ENCODE measurements around the gene SLC46A2.

Gene SLC46A2

GRCh38 chr9:112842555-112842954 is 48.1 kb downstream of the SLC46A2 start:
- Histone ChIP-seq H3K27ac (ENCODE audit: low read length) (no peak overlapping the region), H3K4me1 (ENCODE audit: control insufficient read depth, low read depth, low read length) (peaks cover 9% of the 10 kb centered on the region), H3K27me3 (ENCODE audit: control insufficient read depth, insufficient read depth, low read length) (no peaks in the 10 kb centered on the region), H3K9me3 (ENCODE audit: control insufficient read depth, low read depth, low read length) (no peaks in the 10 kb centered on the region), H3K36me3 (ENCODE audit: control insufficient read depth, low read depth, low read length) (peaks cover 6% of the 10 kb centered on the region), H3K9ac (ENCODE audit: low read length) (no peak overlapping the region), H3K4me3 (ENCODE audit: low read length) (no peak overlapping the region)

GRCh38 chr9:112841261-112841660 is 49.4 kb downstream of the SLC46A2 start:
- Histone ChIP-seq H3K9ac (ENCODE audit: low read length) (no peak overlapping the region), H3K4me3 (ENCODE audit: low read length) (no peak overlapping the region), H3K9me3 (ENCODE audit: control insufficient read depth, low read depth, low read length) (no peaks in the 10 kb centered on the region), H3K27ac (ENCODE audit: low read length) (no peak overlapping the region), H3K4me1 (ENCODE audit: control insufficient read depth, low read depth, low read length) (peaks cover 1% of the 10 kb centered on the region), H3K36me3 (ENCODE audit: control insufficient read depth, low read depth, low read length) (peaks cover 6% of the 10 kb centered on the region), H3K27me3 (ENCODE audit: control insufficient read depth, insufficient read depth, low read length) (no peaks in the 10 kb centered on the region)

GRCh38 chr9:112839331-112839730 is 51.3 kb downstream of the SLC46A2 start:
- Histone ChIP-seq H3K36me3 (ENCODE audit: control insufficient read depth, low read depth, low read length) (peaks cover 6% of the 10 kb centered on the region), H3K9ac (ENCODE audit: low read length) (no peak overlapping the region), H3K4me3 (ENCODE audit: low read length) (no peak overlapping the region), H3K4me1 (ENCODE audit: control insufficient read depth, low read depth, low read length) (no peaks in the 10 kb centered on the region), H3K27ac (ENCODE audit: low read length) (no peak overlapping the region), H3K9me3 (ENCODE audit: control insufficient read depth, low read depth, low read length) (no peaks in the 10 kb centered on the region), H3K27me3 (ENCODE audit: control insufficient read depth, insufficient read depth, low read length) (no peaks in the 10 kb centered on the region)

GRCh38 chr9:112838342-112838741 is 52.3 kb downstream of the SLC46A2 start:
- Histone ChIP-seq H3K4me3 (ENCODE audit: low read length) (no peak overlapping the region), H3K36me3 (ENCODE audit: control insufficient read depth, low read depth, low read length) (peaks cover 6% of the 10 kb centered on the region), H3K27me3 (ENCODE audit: control insufficient read depth, insufficient read depth, low read length) (no peaks in the 10 kb centered on the region), H3K9ac (ENCODE audit: low read length) (no peak overlapping the region), H3K9me3 (ENCODE audit: control insufficient read depth, low read depth, low read length) (no peaks in the 10 kb centered on the region), H3K4me1 (ENCODE audit: control insufficient read depth, low read depth, low read length) (no peaks in the 10 kb centered on the region), H3K27ac (ENCODE audit: low read length) (no peak overlapping the region)

- Histone ChIP-seq H3K36me3 (ENCODE audit: control insufficient read depth, low read depth, low read length) (peaks cover 6% of the 10 kb centered on the region), H3K4me3 (ENCODE audit: low read length) (no peak overlapping the region), H3K27ac (ENCODE audit: low read length) (no peak overlapping the region), H3K9ac (ENCODE audit: low read length) (no peak overlapping the region), H3K4me1 (ENCODE audit: control insufficient read depth, low read depth, low read length) (no peaks in the 10 kb centered on the region), H3K9me3 (ENCODE audit: control insufficient read depth, low read depth, low read length) (no peaks in the 10 kb centered on the region), H3K27me3 (ENCODE audit: control insufficient read depth, insufficient read depth, low read length) (no peaks in the 10 kb centered on the region)
Observed at GRCh38 chr9:112836394-112836793, 54.3 kb downstream of the SLC46A2 start.

- Histone ChIP-seq H3K27me3 (ENCODE audit: control insufficient read depth, insufficient read depth, low read length) (no peaks in the 10 kb centered on the region), H3K4me3 (ENCODE audit: low read length) (no peak overlapping the region), H3K9ac (ENCODE audit: low read length) (no peak overlapping the region), H3K36me3 (ENCODE audit: control insufficient read depth, low read depth, low read length) (no peaks in the 10 kb centered on the region), H3K27ac (ENCODE audit: low read length) (no peak overlapping the region), H3K4me1 (ENCODE audit: control insufficient read depth, low read depth, low read length) (no peaks in the 10 kb centered on the region), H3K9me3 (ENCODE audit: control insufficient read depth, low read depth, low read length) (no peaks in the 10 kb centered on the region)
Observed at GRCh38 chr9:112833081-112833480, 57.6 kb downstream of the SLC46A2 start.

- Histone ChIP-seq H3K4me3 (ENCODE audit: low read length) (no peak overlapping the region), H3K27ac (ENCODE audit: low read length) (no peak overlapping the region), H3K27me3 (ENCODE audit: control insufficient read depth, insufficient read depth, low read length) (no peaks in the 10 kb centered on the region), H3K4me1 (ENCODE audit: control insufficient read depth, low read depth, low read length) (no peaks in the 10 kb centered on the region), H3K9ac (ENCODE audit: low read length) (no peak overlapping the region), H3K9me3 (ENCODE audit: control insufficient read depth, low read depth, low read length) (no peaks in the 10 kb centered on the region), H3K36me3 (ENCODE audit: control insufficient read depth, low read depth, low read length) (no peaks in the 10 kb centered on the region)
Observed at GRCh38 chr9:112831969-112832368, 58.7 kb downstream of the SLC46A2 start.

GRCh38 chr9:112831281-112831851 is 59.3 kb downstream of the SLC46A2 start:
- no peak overlapping the region for H3K4me3 ChIP-seq (ENCODE audit: low read length)
- no peaks in the 10 kb centered on the region for H3K9me3 ChIP-seq (ENCODE audit: control insufficient read depth, low read depth, low read length)
- no peaks in the 10 kb centered on the region for H3K27me3 ChIP-seq (ENCODE audit: control insufficient read depth, insufficient read depth, low read length)
- no peak overlapping the region for H3K9ac ChIP-seq (ENCODE audit: low read length)
- no peaks in the 10 kb centered on the region for H3K36me3 ChIP-seq (ENCODE audit: control insufficient read depth, low read depth, low read length)
- no peak overlapping the region for H3K27ac ChIP-seq (ENCODE audit: low read length)
- H3K4me1 ChIP-seq (ENCODE audit: control insufficient read depth, low read depth, low read length) = no peaks in the 10 kb centered on the region

All from iPS-18a (cell line).